ENCODE data around the gene LRRC25. TPM values are rescaled to one million over a fixed set of nuclear protein-coding genes. Genes with fewer than 3 reads are reported as not detected.
"Not testable (repeated sequence)": the region's sequence is repeated elsewhere in the genome, so short reads cannot be mapped to it uniquely, and the experiment has no call there.

The LRRC25 gene
- total RNA-seq, 3 donors from 2014 or later (not counting 1 experiment from before 2014, with no cell fraction given) = 3.9 to 28.2 (median 12.0) TPM

DNA sequence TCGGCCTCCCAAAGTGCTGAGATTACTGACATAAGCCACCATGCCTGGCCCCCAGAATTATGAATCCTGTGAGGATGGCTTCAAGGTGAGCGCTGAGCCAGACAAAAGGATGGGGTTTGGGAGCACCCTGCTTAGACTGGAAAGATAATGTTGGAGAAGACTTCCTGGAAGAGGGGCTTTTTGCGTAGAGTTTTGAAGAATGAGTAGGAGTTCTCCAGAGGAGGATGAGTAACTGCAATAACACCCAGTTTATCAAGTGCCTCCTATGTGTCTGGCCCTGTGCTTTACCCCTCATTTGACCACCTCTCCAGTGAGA is 12.1 kb downstream of the LRRC25 start:
- Mint-ChIP-seq H3K9me3 (no peaks in the 10 kb centered on the region), H3K27ac (no peak overlapping the region), H3K4me3 (no peak overlapping the region), H3K27me3 (ENCODE audit: low read depth in 2 of 2) (no peaks in the 10 kb centered on the region), H3K36me3 (no peaks in the 10 kb centered on the region), H3K4me1 (peaks cover 5 to 14% of the 10 kb centered on the region in 2 donors)
- Histone ChIP-seq H3K36me3 (ENCODE audit: control insufficient read depth, insufficient read depth, low read length) (no peaks in the 10 kb centered on the region), H3K27ac (ENCODE audit: low read length) (no peak overlapping the region), H3K27me3 (ENCODE audit: control insufficient read depth, insufficient read depth, low read length) (peaks cover 13% of the 10 kb centered on the region), H3K4me3 (ENCODE audit: low read length) (no peak overlapping the region), H3K9me3 (ENCODE audit: control insufficient read depth, insufficient read depth, low read length) (no peaks in the 10 kb centered on the region), H3K4me1 (ENCODE audit: control insufficient read depth, insufficient read depth, low read length) (peaks cover 25% of the 10 kb centered on the region)
- TF ChIP-seq, protein P1, sequence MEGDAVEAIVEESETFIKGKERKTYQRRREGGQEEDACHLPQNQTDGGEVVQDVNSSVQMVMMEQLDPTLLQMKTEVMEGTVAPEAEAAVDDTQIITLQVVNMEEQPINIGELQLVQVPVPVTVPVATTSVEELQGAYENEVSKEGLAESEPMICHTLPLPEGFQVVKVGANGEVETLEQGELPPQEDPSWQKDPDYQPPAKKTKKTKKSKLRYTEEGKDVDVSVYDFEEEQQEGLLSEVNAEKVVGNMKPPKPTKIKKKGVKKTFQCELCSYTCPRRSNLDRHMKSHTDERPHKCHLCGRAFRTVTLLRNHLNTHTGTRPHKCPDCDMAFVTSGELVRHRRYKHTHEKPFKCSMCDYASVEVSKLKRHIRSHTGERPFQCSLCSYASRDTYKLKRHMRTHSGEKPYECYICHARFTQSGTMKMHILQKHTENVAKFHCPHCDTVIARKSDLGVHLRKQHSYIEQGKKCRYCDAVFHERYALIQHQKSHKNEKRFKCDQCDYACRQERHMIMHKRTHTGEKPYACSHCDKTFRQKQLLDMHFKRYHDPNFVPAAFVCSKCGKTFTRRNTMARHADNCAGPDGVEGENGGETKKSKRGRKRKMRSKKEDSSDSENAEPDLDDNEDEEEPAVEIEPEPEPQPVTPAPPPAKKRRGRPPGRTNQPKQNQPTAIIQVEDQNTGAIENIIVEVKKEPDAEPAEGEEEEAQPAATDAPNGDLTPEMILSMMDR (IDR thresholded peaks at IDR 0.05) = no peak
- no peak for DNase-seq
- intact Hi-C loops (cut with micrococcal nuclease) = no loop called here
- ATAC-seq = no peak
- WGBS (ENCODE audit: insufficient coverage) = 97% methylated on average over 3 of the region's 3 CpGs

DNA sequence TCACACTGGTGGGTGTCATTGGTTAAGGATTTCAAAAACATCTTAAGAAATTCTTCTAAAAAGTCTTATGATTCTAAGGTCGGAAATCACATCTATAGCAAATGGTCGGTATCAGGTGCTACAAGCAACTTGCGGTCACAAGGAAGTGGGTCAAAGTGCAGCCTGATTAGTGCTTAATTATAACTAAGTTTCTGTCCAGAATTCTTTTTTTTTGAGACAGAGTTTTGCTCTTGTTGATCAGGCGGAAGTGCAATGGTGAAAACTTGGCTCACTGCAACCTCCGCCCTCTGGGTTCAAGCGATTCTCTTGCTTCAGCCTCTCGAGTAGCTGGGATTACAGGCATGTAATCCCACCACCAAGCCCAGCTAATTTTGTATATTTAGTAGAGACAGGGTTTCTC is 12.6 kb downstream of the LRRC25 start:
- H3K27me3 ChIP-seq (ENCODE audit: control insufficient read depth, insufficient read depth, low read length) = peaks cover 13% of the 10 kb centered on the region
- H3K9me3 ChIP-seq (ENCODE audit: control insufficient read depth, insufficient read depth, low read length) = no peaks in the 10 kb centered on the region
- peaks cover 25% of the 10 kb centered on the region for H3K4me1 ChIP-seq (ENCODE audit: control insufficient read depth, insufficient read depth, low read length)
- no peaks in the 10 kb centered on the region for H3K27me3 Mint-ChIP-seq (ENCODE audit: low read depth in 2 of 2)
- TF ChIP-seq, protein P1 (IDR thresholded peaks at IDR 0.05) = no peak
- H3K36me3 ChIP-seq (ENCODE audit: control insufficient read depth, insufficient read depth, low read length) = no peaks in the 10 kb centered on the region
- H3K36me3 Mint-ChIP-seq = no peaks in the 10 kb centered on the region
- H3K9me3 Mint-ChIP-seq = no peaks in the 10 kb centered on the region
- no peak overlapping the region for H3K4me3 ChIP-seq (ENCODE audit: low read length)
- no peak overlapping the region for H3K4me3 Mint-ChIP-seq
- H3K4me1 Mint-ChIP-seq = peaks cover 5 to 14% of the 10 kb centered on the region in 2 donors
- DNase-seq (no peak), ATAC-seq (no peak)
- no peak overlapping the region for H3K27ac ChIP-seq (ENCODE audit: low read length)
- intact Hi-C loops (cut with micrococcal nuclease) = no loop called here
- H3K27ac Mint-ChIP-seq = no peak overlapping the region
- WGBS (ENCODE audit: insufficient coverage) = 91% methylated on average over 7 of the region's 7 CpGs

DNA sequence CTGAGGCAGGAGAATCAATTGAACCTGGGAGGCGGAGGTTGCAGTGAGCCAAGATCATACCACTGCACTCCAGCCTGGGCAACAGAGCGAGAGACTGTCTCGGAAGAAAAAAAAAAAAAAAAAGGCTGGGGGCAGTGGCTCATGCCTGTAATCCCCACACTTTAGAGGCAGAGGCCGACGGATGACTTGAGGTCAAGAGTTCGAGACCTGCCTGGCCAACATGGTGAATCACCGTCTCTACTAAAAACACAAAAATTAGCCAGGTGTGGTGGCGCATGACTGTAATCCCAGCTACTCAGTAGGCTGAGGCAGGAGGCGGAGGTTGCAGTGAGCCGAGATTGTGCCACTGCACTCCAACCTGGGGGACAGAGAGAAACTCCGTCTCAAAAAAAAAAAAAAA is 13.8 kb downstream of the LRRC25 start:
- H3K27ac Mint-ChIP-seq; H3K27me3 Mint-ChIP-seq (ENCODE audit: low read depth in 2 of 2); H3K9me3 Mint-ChIP-seq; intact Hi-C loops (cut with micrococcal nuclease); H3K36me3 ChIP-seq (ENCODE audit: control insufficient read depth, insufficient read depth, low read length); ATAC-seq; H3K4me3 Mint-ChIP-seq; DNase-seq; H3K36me3 Mint-ChIP-seq; H3K9me3 ChIP-seq (ENCODE audit: control insufficient read depth, insufficient read depth, low read length); H3K27ac ChIP-seq (ENCODE audit: low read length); H3K4me3 ChIP-seq (ENCODE audit: low read length): not testable (repeated sequence)
- peaks cover 5 to 14% of the 10 kb centered on the region in 2 donors for H3K4me1 Mint-ChIP-seq
- 91% methylated on average over 11 of the region's 11 CpGs for WGBS (ENCODE audit: insufficient coverage)
- H3K4me1 ChIP-seq (ENCODE audit: control insufficient read depth, insufficient read depth, low read length) = peaks cover 22% of the 10 kb centered on the region
- H3K27me3 ChIP-seq (ENCODE audit: control insufficient read depth, insufficient read depth, low read length) = peaks cover 13% of the 10 kb centered on the region

DNA sequence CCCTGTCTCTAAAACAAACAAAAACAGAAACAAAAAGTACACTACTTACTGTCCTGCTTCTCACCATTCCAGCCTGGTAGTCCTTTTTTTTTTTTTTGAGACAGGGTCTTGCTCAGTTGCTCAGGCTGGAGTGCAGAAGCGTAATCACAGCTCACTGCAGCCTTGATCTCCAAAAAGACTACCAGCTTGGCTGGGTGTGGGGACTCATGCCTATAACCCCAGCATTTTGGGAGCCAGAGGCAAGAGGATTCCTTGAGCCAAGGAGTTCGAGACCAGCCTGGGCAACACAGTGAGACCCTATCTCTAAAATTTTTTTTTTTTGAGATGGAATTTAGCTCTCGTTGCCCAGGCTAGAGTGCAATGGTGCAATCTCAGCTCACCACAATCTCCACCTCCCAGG is 16.6 kb downstream of the LRRC25 start:
- Histone ChIP-seq H3K27me3 (ENCODE audit: control insufficient read depth, insufficient read depth, low read length) (peaks cover 3% of the 10 kb centered on the region), H3K4me1 (ENCODE audit: control insufficient read depth, insufficient read depth, low read length) (peaks cover 2% of the 10 kb centered on the region), H3K27ac (ENCODE audit: low read length) (no peak overlapping the region), H3K36me3 (ENCODE audit: control insufficient read depth, insufficient read depth, low read length) (no peaks in the 10 kb centered on the region), H3K4me3 (ENCODE audit: low read length) (no peak overlapping the region), H3K9me3 (ENCODE audit: control insufficient read depth, insufficient read depth, low read length) (no peaks in the 10 kb centered on the region)
- Mint-ChIP-seq H3K36me3 (no peaks in the 10 kb centered on the region), H3K27me3 (ENCODE audit: low read depth in 2 of 2) (no peaks in the 10 kb centered on the region), H3K4me1 (peaks cover 2 to 3% of the 10 kb centered on the region in 2 donors), H3K27ac (no peak overlapping the region), H3K9me3 (no peaks in the 10 kb centered on the region), H3K4me3 (no peak overlapping the region)
- ATAC-seq (no peak), DNase-seq (no peak)
- TF ChIP-seq, protein P1 (IDR thresholded peaks at IDR 0.05) = no peak
- 80% methylated on average over 3 of the region's 3 CpGs for WGBS (ENCODE audit: insufficient coverage)
- intact Hi-C loops (cut with micrococcal nuclease) = no loop called here

All from natural killer cell (primary cell).